ENCODE data around the gene LCNL1.

DNA sequence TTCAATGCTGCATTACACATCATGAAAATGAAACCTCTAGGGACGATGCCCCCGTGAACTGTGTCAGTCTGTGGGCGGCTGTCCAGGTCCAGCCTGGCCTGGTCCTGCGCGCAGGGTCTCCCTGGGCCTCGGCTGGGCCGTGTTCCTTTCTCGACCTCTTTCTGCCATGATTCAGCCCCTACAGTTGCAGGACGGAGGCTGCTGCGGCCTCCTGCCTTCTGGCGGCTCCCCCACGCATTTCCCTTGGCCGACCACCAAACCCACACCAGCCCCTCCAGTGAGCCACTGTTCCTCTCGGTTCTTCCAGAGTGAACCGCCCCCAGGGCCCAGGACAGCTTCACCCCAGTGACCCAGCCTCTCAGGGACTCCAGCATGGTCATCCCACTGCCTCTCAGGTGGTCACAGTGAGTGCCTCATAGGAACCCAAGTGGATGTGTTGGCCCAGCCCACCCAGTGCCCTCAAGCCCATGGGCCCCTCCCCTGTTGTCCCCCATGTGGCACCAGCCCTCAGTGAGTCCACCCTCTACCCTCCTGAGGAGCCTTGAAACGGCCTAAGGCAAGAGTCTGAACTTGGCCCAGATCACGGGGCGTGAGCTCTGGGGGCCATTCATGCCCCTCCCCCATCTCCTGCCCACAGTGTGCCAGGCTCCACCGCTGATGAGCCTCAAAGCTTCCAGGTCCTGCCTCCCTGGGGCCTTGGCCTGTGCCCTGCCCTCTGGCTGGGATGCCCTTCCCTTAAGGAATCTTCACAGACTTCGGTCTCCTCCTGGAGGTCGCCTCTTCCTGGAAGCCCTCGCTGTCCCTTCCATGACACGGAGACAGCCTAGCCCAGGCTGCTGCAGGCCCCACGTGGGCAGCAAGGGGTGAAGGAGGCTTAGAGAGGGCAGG, 23.6 kb downstream of the LCNL1 start:
- no peak for TF ChIP-seq CTCF (IDR thresholded peaks at IDR 0.05)
- no peak for TF ChIP-seq ZFX (IDR thresholded peaks at IDR 0.05; ENCODE audit: borderline replicate concordance)
